Hepatocyte (in vitro differentiated cells): ENCODE measurements around the gene DLX3.

ENCODE experiments used
- CTCF ChIP-seq: fragments of 200-600 bp; sonication (generic); IDR thresholded peaks from 2 replicates; pipeline ENCODE4 v1.5.1; 2016; ENCODE audit warnings: antibody characterized with exemption, mild to moderate bottlenecking; ENCODE audit not compliant: poor library complexity
- EZH2 ChIP-seq: fragments of 200-600 bp; sonication (generic); IDR thresholded peaks from 2 replicates; pipeline ENCODE4 v1.6.1; 2016; ENCODE audit warnings: antibody characterized with exemption, mild to moderate bottlenecking, borderline replicate concordance
- EZH2phosphoT487 ChIP-seq: fragments of 200-600 bp; sonication (generic); IDR thresholded peaks from one replicate; pipeline ENCODE4 v1.6.1; 2018; ENCODE audit warnings: antibody characterized with exemption, mild to moderate bottlenecking, low read depth, moderate library complexity; ENCODE audit not compliant: unreplicated experiment, severe bottlenecking

GRCh38 chr17:49975531-49975930, 19.5 kb downstream of the DLX3 start:
- TF ChIP-seq CTCF (no peak), EZH2phosphoT487 (no peak), EZH2 (no peak)
